ENCODE results near the gene HES2.
"Not testable (repeated sequence)": the region's sequence is repeated elsewhere in the genome, so short reads cannot be mapped to it uniquely, and the experiment has no call there.

Gene HES2

DNA sequence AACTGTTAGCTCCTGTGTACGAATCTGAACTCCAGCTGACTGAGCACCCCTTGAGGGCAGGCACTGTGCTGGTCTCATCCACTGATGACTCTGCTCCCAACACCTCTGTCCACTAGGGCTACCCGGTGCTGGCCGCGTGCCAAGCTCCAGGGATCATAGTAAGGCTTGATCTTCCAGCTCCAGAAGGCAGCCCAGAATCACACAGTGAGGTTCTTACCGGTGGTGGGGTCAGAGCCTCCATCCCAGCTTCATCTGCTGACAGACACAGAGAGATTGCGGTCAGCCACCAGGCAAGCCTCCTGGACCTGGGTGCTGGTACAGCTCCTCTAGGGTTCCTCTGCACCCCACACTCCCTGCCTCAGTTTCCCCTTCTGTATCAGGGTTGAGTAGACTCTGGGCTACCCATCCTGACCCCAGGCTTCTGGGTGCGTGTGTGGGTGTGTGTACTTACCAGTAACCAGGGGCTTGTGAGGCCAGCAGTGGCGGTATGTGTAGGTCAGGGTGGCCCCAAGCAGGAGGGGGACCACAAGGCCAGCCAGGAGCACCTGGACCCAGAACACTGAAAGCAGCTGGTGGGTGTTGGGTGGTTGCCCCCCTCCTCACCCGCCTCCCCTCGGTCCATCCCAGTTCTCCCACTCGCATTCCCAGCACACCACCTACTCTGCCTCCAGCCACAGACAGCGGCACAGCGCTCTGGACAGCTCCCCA lies 42.8 kb upstream of the HES2 start:
- H3K27me3 ChIP-seq (ENCODE audit: control insufficient read depth, insufficient read depth, low read length) = no peaks in the 10 kb centered on the region
- no peaks in the 10 kb centered on the region for H3K4me1 ChIP-seq (ENCODE audit: control insufficient read depth, low read depth, low read length)
- no peak overlapping the region for H3K27ac ChIP-seq (ENCODE audit: low read length)
- H3K36me3 ChIP-seq (ENCODE audit: control insufficient read depth, low read depth, low read length) = no peaks in the 10 kb centered on the region
- H3K9ac ChIP-seq (ENCODE audit: low read length) = no peak overlapping the region
- no peaks in the 10 kb centered on the region for H3K9me3 ChIP-seq (ENCODE audit: control insufficient read depth, low read depth, low read length)
- H3K4me3 ChIP-seq (ENCODE audit: low read length) = no peak overlapping the region

DNA sequence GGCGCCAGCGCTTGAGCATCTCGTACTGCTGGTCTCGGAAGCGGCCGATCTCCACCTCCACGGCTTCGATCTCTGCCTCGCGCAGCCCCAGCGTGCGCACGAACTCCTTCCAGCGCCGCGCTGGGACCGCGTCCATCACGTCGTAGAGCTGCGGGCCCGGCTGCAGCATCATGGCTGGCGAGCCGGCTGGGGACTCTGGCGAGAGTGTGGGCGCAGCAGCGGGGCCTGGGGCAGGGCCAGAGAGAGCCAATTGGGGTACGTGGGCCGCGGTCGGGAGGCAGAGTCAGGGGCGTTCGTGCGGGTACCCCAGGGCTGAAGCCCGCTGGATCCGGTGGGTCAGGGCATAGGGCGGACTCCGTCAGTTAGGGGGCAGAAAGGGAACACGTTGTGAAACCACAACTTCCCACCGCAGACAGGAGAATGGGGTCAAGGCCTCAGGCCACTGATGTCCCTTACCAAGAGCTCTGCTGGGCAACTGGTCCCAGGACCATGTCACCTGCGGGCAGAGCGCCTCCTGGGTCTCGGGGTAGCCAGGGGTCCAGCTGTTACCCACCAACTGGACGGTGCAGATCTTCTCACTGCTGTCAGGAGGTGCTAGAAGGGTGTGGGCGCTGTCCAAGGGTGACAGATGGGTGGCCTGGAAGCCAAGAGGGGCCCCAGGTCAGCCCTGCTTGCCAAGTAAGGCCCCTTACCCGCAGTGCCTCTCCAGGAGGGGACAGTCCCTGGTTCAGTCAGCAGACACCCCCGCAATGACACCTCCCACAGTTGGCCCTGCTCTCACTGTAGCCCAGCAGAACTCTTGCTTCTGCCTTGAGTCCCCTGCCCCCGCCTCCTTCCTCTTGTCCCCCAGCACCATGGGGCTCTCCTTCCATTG lies 42.1 kb upstream of the HES2 start:
- H3K4me3 ChIP-seq (ENCODE audit: low read length) = no peak overlapping the region
- no peaks in the 10 kb centered on the region for H3K9me3 ChIP-seq (ENCODE audit: control insufficient read depth, low read depth, low read length)
- no peak overlapping the region for H3K9ac ChIP-seq (ENCODE audit: low read length)
- H3K27ac ChIP-seq (ENCODE audit: low read length) = no peak overlapping the region
- no peaks in the 10 kb centered on the region for H3K27me3 ChIP-seq (ENCODE audit: control insufficient read depth, insufficient read depth, low read length)
- no peaks in the 10 kb centered on the region for H3K36me3 ChIP-seq (ENCODE audit: control insufficient read depth, low read depth, low read length)
- H3K4me1 ChIP-seq (ENCODE audit: control insufficient read depth, low read depth, low read length) = no peaks in the 10 kb centered on the region

DNA sequence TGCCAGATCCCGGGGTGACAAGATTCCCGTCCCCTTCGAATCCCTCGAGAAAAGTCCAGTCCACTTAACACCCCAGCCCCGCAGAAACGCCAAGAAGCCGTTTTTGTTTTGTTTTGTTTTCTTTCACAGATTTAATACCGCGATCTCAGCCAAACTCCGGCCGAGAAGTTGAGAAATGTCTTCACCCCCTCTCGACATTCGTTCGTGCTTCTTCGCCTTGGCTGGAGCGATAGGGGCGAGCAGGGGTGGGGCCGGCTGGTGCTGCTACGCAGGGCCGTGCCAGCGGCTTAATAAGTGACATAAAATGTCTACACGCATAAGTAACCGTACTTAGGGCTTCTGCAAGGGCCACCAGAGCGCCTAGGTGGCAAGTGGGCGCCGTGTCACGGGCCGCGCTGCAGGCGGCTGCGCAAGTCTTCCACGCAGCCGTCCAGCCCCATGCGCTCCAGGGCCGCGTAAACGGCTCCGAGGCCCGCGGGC lies 41.4 kb upstream of the HES2 start:
- H3K36me3 ChIP-seq (ENCODE audit: control insufficient read depth, low read depth, low read length) = no peaks in the 10 kb centered on the region
- no peaks in the 10 kb centered on the region for H3K27me3 ChIP-seq (ENCODE audit: control insufficient read depth, insufficient read depth, low read length)
- H3K4me3 ChIP-seq (ENCODE audit: low read length) = no peak overlapping the region
- H3K9me3 ChIP-seq (ENCODE audit: control insufficient read depth, low read depth, low read length) = no peaks in the 10 kb centered on the region
- H3K9ac ChIP-seq (ENCODE audit: low read length) = no peak overlapping the region
- no peak overlapping the region for H3K27ac ChIP-seq (ENCODE audit: low read length)
- H3K4me1 ChIP-seq (ENCODE audit: control insufficient read depth, low read depth, low read length) = no peaks in the 10 kb centered on the region

- no peaks in the 10 kb centered on the region for H3K27me3 ChIP-seq (ENCODE audit: control insufficient read depth, insufficient read depth, low read length)
- no peak overlapping the region for H3K9ac ChIP-seq (ENCODE audit: low read length)
- H3K4me3 ChIP-seq (ENCODE audit: low read length) = no peak overlapping the region
- H3K4me1 ChIP-seq (ENCODE audit: control insufficient read depth, low read depth, low read length) = no peaks in the 10 kb centered on the region
- no peak overlapping the region for H3K27ac ChIP-seq (ENCODE audit: low read length)
- no peaks in the 10 kb centered on the region for H3K9me3 ChIP-seq (ENCODE audit: control insufficient read depth, low read depth, low read length)
- H3K36me3 ChIP-seq (ENCODE audit: control insufficient read depth, low read depth, low read length) = no peaks in the 10 kb centered on the region
These were observed 40.8 kb upstream of the HES2 start for GRCh38 chr1:6460301-6461050.

- H3K4me1 ChIP-seq (ENCODE audit: control insufficient read depth, low read depth, low read length) = no peaks in the 10 kb centered on the region
- no peak overlapping the region for H3K4me3 ChIP-seq (ENCODE audit: low read length)
- H3K27me3 ChIP-seq (ENCODE audit: control insufficient read depth, insufficient read depth, low read length) = no peaks in the 10 kb centered on the region
- no peak overlapping the region for H3K27ac ChIP-seq (ENCODE audit: low read length)
- H3K9me3 ChIP-seq (ENCODE audit: control insufficient read depth, low read depth, low read length) = no peaks in the 10 kb centered on the region
- no peaks in the 10 kb centered on the region for H3K36me3 ChIP-seq (ENCODE audit: control insufficient read depth, low read depth, low read length)
- no peak overlapping the region for H3K9ac ChIP-seq (ENCODE audit: low read length)
These were observed 40.1 kb upstream of the HES2 start for GRCh38 chr1:6459850-6460265.

DNA sequence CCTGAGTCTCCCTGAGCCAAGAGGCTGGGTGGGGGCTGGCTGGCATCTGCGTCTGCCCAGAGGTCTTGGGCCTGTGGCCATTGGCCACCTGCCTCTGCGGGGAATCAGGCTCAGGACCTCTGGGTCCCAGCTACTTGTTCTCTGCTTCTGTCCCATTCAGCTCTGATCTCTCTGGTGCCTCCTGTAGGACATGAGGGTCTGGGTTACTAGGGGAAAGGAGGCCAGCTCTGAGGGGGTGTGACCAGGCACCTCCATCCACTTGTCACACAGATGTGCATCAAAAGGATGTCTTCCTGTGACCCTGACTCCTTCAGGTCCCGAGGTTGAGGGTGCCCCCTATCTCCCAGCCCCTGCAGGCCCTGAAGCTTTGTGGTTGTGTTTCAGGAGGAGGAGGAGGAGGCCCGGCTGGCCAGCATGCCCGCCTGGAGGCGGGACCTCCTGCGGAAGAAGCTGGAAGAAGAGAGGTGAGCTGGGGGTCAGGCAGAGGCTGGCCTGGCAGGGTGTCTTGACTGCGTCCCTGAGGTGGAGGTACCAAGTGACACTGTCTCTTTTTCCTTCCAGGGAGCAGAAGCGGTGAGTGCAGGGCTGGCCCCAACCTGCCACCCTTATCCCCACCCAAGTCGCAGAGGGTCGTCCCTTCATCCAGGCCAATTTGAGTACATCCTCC lies 37.2 kb upstream of the HES2 start:
- Histone ChIP-seq H3K4me3 (ENCODE audit: low read length) (no peak overlapping the region), H3K4me1 (ENCODE audit: control insufficient read depth, low read depth, low read length) (no peaks in the 10 kb centered on the region), H3K27me3 (ENCODE audit: control insufficient read depth, insufficient read depth, low read length) (no peaks in the 10 kb centered on the region), H3K36me3 (ENCODE audit: control insufficient read depth, low read depth, low read length) (no peaks in the 10 kb centered on the region), H3K27ac (ENCODE audit: low read length) (no peak overlapping the region), H3K9me3 (ENCODE audit: control insufficient read depth, low read depth, low read length) (no peaks in the 10 kb centered on the region), H3K9ac (ENCODE audit: low read length) (no peak overlapping the region)

GRCh38 chr1:6455752-6456520 lies 36.2 kb upstream of the HES2 start:
- not testable (repeated sequence) for H3K4me1 ChIP-seq (ENCODE audit: control insufficient read depth, low read depth, low read length); H3K4me3 ChIP-seq (ENCODE audit: low read length); H3K36me3 ChIP-seq (ENCODE audit: control insufficient read depth, low read depth, low read length); H3K9me3 ChIP-seq (ENCODE audit: control insufficient read depth, low read depth, low read length); H3K9ac ChIP-seq (ENCODE audit: low read length); H3K27me3 ChIP-seq (ENCODE audit: control insufficient read depth, insufficient read depth, low read length); H3K27ac ChIP-seq (ENCODE audit: low read length)

- H3K27me3 ChIP-seq (ENCODE audit: control insufficient read depth, insufficient read depth, low read length) = no peaks in the 10 kb centered on the region
- H3K4me3 ChIP-seq (ENCODE audit: low read length) = no peak overlapping the region
These were observed 35.4 kb upstream of the HES2 start for GRCh38 chr1:6454856-6455751.

GRCh38 chr1:6453895-6454855 lies 34.5 kb upstream of the HES2 start:
- not testable (repeated sequence) for H3K27me3 ChIP-seq (ENCODE audit: control insufficient read depth, insufficient read depth, low read length); H3K36me3 ChIP-seq (ENCODE audit: control insufficient read depth, low read depth, low read length); H3K9ac ChIP-seq (ENCODE audit: low read length); H3K4me3 ChIP-seq (ENCODE audit: low read length); H3K9me3 ChIP-seq (ENCODE audit: control insufficient read depth, low read depth, low read length); H3K27ac ChIP-seq (ENCODE audit: low read length); H3K4me1 ChIP-seq (ENCODE audit: control insufficient read depth, low read depth, low read length)

More at GRCh38 chr1:6454856-6455751, 35.4 kb upstream of the HES2 start:
- Histone ChIP-seq H3K9me3 (ENCODE audit: control insufficient read depth, low read depth, low read length) (no peaks in the 10 kb centered on the region), H3K9ac (ENCODE audit: low read length) (no peak overlapping the region), H3K36me3 (ENCODE audit: control insufficient read depth, low read depth, low read length) (no peaks in the 10 kb centered on the region), H3K4me1 (ENCODE audit: control insufficient read depth, low read depth, low read length) (no peaks in the 10 kb centered on the region), H3K27ac (ENCODE audit: low read length) (no peak overlapping the region)
